H9 (cell line): ENCODE results near the gene SYCN. TPM values are rescaled to one million over a fixed set of nuclear protein-coding genes. Genes with fewer than 3 reads are reported as not detected.

Source experiments
- DNase-seq: peaks from one replicate; pipeline ENCODE4 v3.0.0-alpha.2; 2017
- H2AFZ ChIP-seq: one replicate; pipeline ENCODE4 v1.6.1; 2013; ENCODE audit warnings: mild to moderate bottlenecking, low read length, control low read depth, moderate library complexity
- H2AK5ac ChIP-seq: 2 replicates; pipeline ENCODE4 v1.6.1; 2013; ENCODE audit warnings: low read length, control low read depth, mixed read lengths; ENCODE audit not compliant: insufficient read length
- H2BK120ac ChIP-seq: one replicate; pipeline ENCODE4 v1.6.1; 2013; ENCODE audit warnings: low read depth, mild to moderate bottlenecking, low read length, control low read depth, inconsistent platforms; ENCODE audit not compliant: poor library complexity, severe bottlenecking
- H2BK12ac ChIP-seq: 2 replicates; pipeline ENCODE4 v1.6.1; 2013; ENCODE audit warnings: low read length, control low read depth, mixed read lengths, low read depth; ENCODE audit not compliant: insufficient read length
- H2BK15ac ChIP-seq: 2 replicates; pipeline ENCODE4 v1.6.1; 2013; ENCODE audit warnings: low read depth, low read length, control low read depth
- H2BK20ac ChIP-seq: one replicate; pipeline ENCODE4 v1.6.1; 2013; ENCODE audit warnings: low read depth, mild to moderate bottlenecking, low read length, control low read depth, inconsistent platforms; ENCODE audit not compliant: poor library complexity, severe bottlenecking
- H2BK5ac ChIP-seq: 2 replicates; pipeline ENCODE4 v1.6.1; 2013; ENCODE audit warnings: low read length, control low read depth, mixed read lengths; ENCODE audit not compliant: insufficient read length
- H3K14ac ChIP-seq: 2 replicates; pipeline ENCODE4 v1.6.1; 2013; ENCODE audit warnings: low read length, control low read depth; ENCODE audit not compliant: insufficient read depth
- H3K18ac ChIP-seq: 2 replicates; pipeline ENCODE4 v1.6.1; 2013; ENCODE audit warnings: low read depth, mild to moderate bottlenecking, mixed read lengths, low read length, control low read depth; ENCODE audit not compliant: insufficient read length
- H3K23ac ChIP-seq: 2 replicates; pipeline ENCODE4 v1.6.1; 2013; ENCODE audit warnings: low read length, control low read depth, mixed read lengths, low read depth; ENCODE audit not compliant: insufficient read length
- H3K23me2 ChIP-seq: 2 replicates; pipeline ENCODE4 v1.6.1; 2013; ENCODE audit warnings: low read depth, mild to moderate bottlenecking, mixed read lengths, low read length, control low read depth; ENCODE audit not compliant: insufficient read length, poor library complexity, severe bottlenecking
- H3K27ac ChIP-seq: 2 replicates; pipeline ENCODE4 v1.5.1; 2013; ENCODE audit warnings: low read length, control low read depth, mixed read lengths, low read depth; ENCODE audit not compliant: insufficient read length
- H3K27me3 ChIP-seq: 2 replicates; pipeline ENCODE4 v1.6.1; 2013; ENCODE audit warnings: low read length, control low read depth, inconsistent platforms; ENCODE audit not compliant: insufficient read depth
- H3K4ac ChIP-seq: 2 replicates; pipeline ENCODE4 v1.6.1; 2013; ENCODE audit warnings: low read depth, mild to moderate bottlenecking, control low read depth, inconsistent platforms, low read length, moderate library complexity
- H3K4me1 ChIP-seq: 2 replicates; pipeline ENCODE4 v1.6.1; 2013; ENCODE audit warnings: low read length, control low read depth, inconsistent platforms; ENCODE audit not compliant: insufficient read depth
- H3K4me2 ChIP-seq: 2 replicates; pipeline ENCODE4 v1.6.1; 2013; ENCODE audit warnings: low read length, control low read depth, mixed read lengths; ENCODE audit not compliant: insufficient read length, insufficient read depth
- H3K56ac ChIP-seq: 2 replicates; pipeline ENCODE4 v1.6.1; 2013; ENCODE audit warnings: low read depth, mild to moderate bottlenecking, mixed read lengths, low read length, control low read depth; ENCODE audit not compliant: insufficient read length
- H3K79me1 ChIP-seq: 2 replicates; pipeline ENCODE4 v1.6.1; 2013; ENCODE audit warnings: low read depth, mild to moderate bottlenecking, moderate library complexity, low read length, control low read depth, inconsistent platforms; ENCODE audit not compliant: insufficient read depth, poor library complexity, severe bottlenecking
- H3K79me2 ChIP-seq: 2 replicates; pipeline ENCODE4 v1.6.1; 2013; ENCODE audit warnings: low read length, control low read depth, inconsistent platforms; ENCODE audit not compliant: insufficient read depth
- H3K9ac ChIP-seq: 2 replicates; pipeline ENCODE4 v1.6.1; 2013; ENCODE audit warnings: low read length, control low read depth, mixed read lengths; ENCODE audit not compliant: insufficient read length; ENCODE audit errors: extremely low read depth
- H3K9me3 ChIP-seq: one replicate; pipeline ENCODE4 v1.6.1; 2013; ENCODE audit warnings: low read depth, low read length, inconsistent platforms; ENCODE audit not compliant: control insufficient read depth
- H3T11ph ChIP-seq: one replicate; pipeline ENCODE4 v1.6.1; 2013; ENCODE audit warnings: mild to moderate bottlenecking, low read length, control low read depth, inconsistent platforms
- H4K20me1 ChIP-seq: one replicate; pipeline ENCODE4 v1.6.1; 2013; ENCODE audit not compliant: control insufficient read depth, insufficient read length, insufficient read depth
- H4K5ac ChIP-seq: 2 replicates; pipeline ENCODE4 v1.6.1; 2013; ENCODE audit warnings: low read depth, mild to moderate bottlenecking, mixed read lengths, low read length, control low read depth; ENCODE audit not compliant: insufficient read length
- H4K8ac ChIP-seq: replicated peaks from 2 replicates; pipeline ENCODE4 v1.6.1; 2013; ENCODE audit warnings: low read length, control low read depth, mixed read lengths, low read depth; ENCODE audit not compliant: insufficient read length
- H4K91ac ChIP-seq: 2 replicates; pipeline ENCODE4 v1.6.1; 2013; ENCODE audit warnings: low read depth, mild to moderate bottlenecking, moderate library complexity, mixed read lengths, low read length, control low read depth; ENCODE audit not compliant: insufficient read length
- H3K27ac Mint-ChIP-seq, 3 experiments: 2 replicates in 2 of 3; 3 replicates in 1 of 3; pipeline ENCODE4 v1.8.0; 2020 to 2021; ENCODE audit warnings: mixed read lengths in 3 of 3, mild to moderate bottlenecking in 1 of 3, moderate library complexity in 1 of 3
- H3K27me3 Mint-ChIP-seq: 2 replicates; pipeline ENCODE4 v1.8.0; 2021; ENCODE audit warnings: low read depth, mild to moderate bottlenecking, moderate library complexity, mixed read lengths
- H3K36me3 Mint-ChIP-seq, 3 experiments: 2 replicates in 2 of 3; 3 replicates in 1 of 3; pipeline ENCODE4 v1.8.0; 2020 to 2021; ENCODE audit warnings: low read depth in 3 of 3, mixed read lengths in 3 of 3; ENCODE audit not compliant: insufficient read depth in 1 of 3
- H3K4me1 Mint-ChIP-seq, 2 experiments: 2 replicates each; pipeline ENCODE4 v1.8.0; 2020; ENCODE audit warnings: mixed read lengths in 2 of 2
- H3K4me3 Mint-ChIP-seq, 2 experiments: 2 replicates in 1 of 2; 3 replicates in 1 of 2; pipeline ENCODE4 v1.8.0; 2020 to 2021; ENCODE audit warnings: mild to moderate bottlenecking in 2 of 2, mixed read lengths in 2 of 2, moderate library complexity in 1 of 2
- H3K9me3 Mint-ChIP-seq, 2 experiments: 2 replicates in 1 of 2; 3 replicates in 1 of 2; pipeline ENCODE4 v1.8.0; 2020; ENCODE audit warnings: mild to moderate bottlenecking in 2 of 2, mixed read lengths in 2 of 2, moderate library complexity in 1 of 2
- WGBS: extraction: QIAGEN DNeasy Blood & Tissue Kit; methylation state at CpG from one replicate; pipeline ENCODE4 v1.1.7; 2013; ENCODE audit warnings: missing lambda C conversion rate, low lambda C conversion rate, mixed read lengths; ENCODE audit not compliant: insufficient read length; ENCODE audit errors: extremely low coverage; 5-methylcytosine and 5-hydroxymethylcytosine counted together
- total RNA-seq: library from RNA; stranded (reverse); gene quantifications from 2 replicates; pipeline ENCODE4 v1.2.1, GENCODE V29; 2021
- TF ChIP-seq, protein P1 (sequence below): fragments of 200-600 bp; sonication (generic); conservative IDR thresholded peaks from 3 replicates; pipeline ENCODE4 v1.8.0; 2021; ENCODE audit warnings: antibody characterized with exemption, mild to moderate bottlenecking

The SYCN gene
- total RNA-seq, 1 experiment from 2014 or later: not detected

- Mint-ChIP-seq H3K4me3 (0 out of 5 replicates have a peak overlapping the region, but pooled peaks of 1 of the 2 experiments have one; percentile 26), H3K4me1 (peaks cover 8 to 30% of the 10 kb centered on the region in 2 experiments), H3K27me3 (peaks cover 64% of the 10 kb centered on the region), H3K27ac (peak overlapping the region in 1 of 3 experiments; percentile 86; a peak in 2 of 7 replicates), H3K9me3 (no peaks in the 10 kb centered on the region; a peak in 1 of 5 replicates), H3K36me3 (no peaks in the 10 kb centered on the region)
- no peak overlapping the region for H3K18ac ChIP-seq
- no peak overlapping the region for H3K23ac ChIP-seq
- H3K4me1 ChIP-seq: no peaks in the 10 kb centered on the region
- H2BK5ac ChIP-seq: no peak overlapping the region
- no peak overlapping the region for H2BK20ac ChIP-seq
- H4K5ac ChIP-seq: no peak overlapping the region
- peaks cover 7% of the 10 kb centered on the region; the same call in 1 of the 2 replicates for H3K27me3 ChIP-seq
- TF ChIP-seq, protein P1, sequence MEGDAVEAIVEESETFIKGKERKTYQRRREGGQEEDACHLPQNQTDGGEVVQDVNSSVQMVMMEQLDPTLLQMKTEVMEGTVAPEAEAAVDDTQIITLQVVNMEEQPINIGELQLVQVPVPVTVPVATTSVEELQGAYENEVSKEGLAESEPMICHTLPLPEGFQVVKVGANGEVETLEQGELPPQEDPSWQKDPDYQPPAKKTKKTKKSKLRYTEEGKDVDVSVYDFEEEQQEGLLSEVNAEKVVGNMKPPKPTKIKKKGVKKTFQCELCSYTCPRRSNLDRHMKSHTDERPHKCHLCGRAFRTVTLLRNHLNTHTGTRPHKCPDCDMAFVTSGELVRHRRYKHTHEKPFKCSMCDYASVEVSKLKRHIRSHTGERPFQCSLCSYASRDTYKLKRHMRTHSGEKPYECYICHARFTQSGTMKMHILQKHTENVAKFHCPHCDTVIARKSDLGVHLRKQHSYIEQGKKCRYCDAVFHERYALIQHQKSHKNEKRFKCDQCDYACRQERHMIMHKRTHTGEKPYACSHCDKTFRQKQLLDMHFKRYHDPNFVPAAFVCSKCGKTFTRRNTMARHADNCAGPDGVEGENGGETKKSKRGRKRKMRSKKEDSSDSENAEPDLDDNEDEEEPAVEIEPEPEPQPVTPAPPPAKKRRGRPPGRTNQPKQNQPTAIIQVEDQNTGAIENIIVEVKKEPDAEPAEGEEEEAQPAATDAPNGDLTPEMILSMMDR: no peak
- no peak overlapping the region for H3K14ac ChIP-seq
- H3K4me2 ChIP-seq: no peak overlapping the region
- no peak overlapping the region for H3T11ph ChIP-seq
- no peak overlapping the region for H2BK15ac ChIP-seq
- H4K8ac ChIP-seq: no peak overlapping the region
- H2AFZ ChIP-seq: no peak overlapping the region
- no peak overlapping the region for H2AK5ac ChIP-seq
- H3K79me2 ChIP-seq: no peaks in the 10 kb centered on the region
- WGBS: no CpG with 5 or more reads among the region's 3 CpGs
- no peak overlapping the region for H3K27ac ChIP-seq
- no peak overlapping the region for H3K56ac ChIP-seq
- H3K9ac ChIP-seq: no peak overlapping the region
- H4K20me1 ChIP-seq: no peaks in the 10 kb centered on the region
- peaks cover 7% of the 10 kb centered on the region for H3K23me2 ChIP-seq
- no peak overlapping the region for H4K91ac ChIP-seq
- no peak for DNase-seq
- H2BK12ac ChIP-seq: no peak overlapping the region
- H3K4ac ChIP-seq: no peak overlapping the region
- H3K9me3 ChIP-seq: no peaks in the 10 kb centered on the region
- H2BK120ac ChIP-seq: no peak overlapping the region
- no peaks in the 10 kb centered on the region for H3K79me1 ChIP-seq
Observed at GRCh38 chr19:39200803-39201115, 3.3 kb downstream of the SYCN start.
